DND-41 (cell line): ENCODE measurements around the gene SDCCAG8.
A peak's percentile ranks its signal among the peaks of the same experiment; 100 is the strongest.

Experiments used
- ATAC-seq: fragments of 200-7000 bp; cut with Tn5 transposase; 3 replicates; pipeline ENCODE4 v1.9.1; 2021; ENCODE audit warnings: low read depth; ENCODE audit not compliant: insufficient read depth
- DNase-seq: peaks from one replicate; pipeline ENCODE4 v3.0.0-alpha.2; 2020
- H2AFZ ChIP-seq: 2 replicates; pipeline ENCODE4 v1.6.0; 2012; ENCODE audit warnings: low read depth, low read length
- H3K27ac ChIP-seq: 2 replicates; pipeline ENCODE4 v1.5.1; 2012; ENCODE audit warnings: low read length, inconsistent platforms
- H3K27me3 ChIP-seq: fragments of 200-600 bp; sonication (generic); 2 replicates; pipeline ENCODE4 v1.6.0; 2012; ENCODE audit warnings: low read length, mild to moderate bottlenecking, inconsistent platforms; ENCODE audit not compliant: insufficient read depth, poor library complexity
- H3K36me3 ChIP-seq: 2 replicates; pipeline ENCODE4 v1.5.1; 2012; ENCODE audit warnings: low read length, inconsistent platforms; ENCODE audit not compliant: insufficient read depth
- H3K4me1 ChIP-seq: 2 replicates; pipeline ENCODE4 v1.5.1; 2012; ENCODE audit warnings: mild to moderate bottlenecking, low read length; ENCODE audit not compliant: insufficient read depth
- H3K4me2 ChIP-seq: 2 replicates; pipeline ENCODE4 v1.6.0; 2012; ENCODE audit warnings: mild to moderate bottlenecking, moderate library complexity, low read length, inconsistent platforms; ENCODE audit not compliant: insufficient read depth
- H3K4me3 ChIP-seq, 2 experiments: fragments of 200-600 bp in 1 of 2; shearing (Covaris generic) in 1 of 2; 2 replicates each; pipeline ENCODE4 v1.5.1; 2012 to 2016; ENCODE audit warnings: inconsistent platforms in 2 of 2, low read length in 2 of 2, mild to moderate bottlenecking in 2 of 2, low read depth in 1 of 2, moderate library complexity in 1 of 2
- H3K79me2 ChIP-seq: 2 replicates; pipeline ENCODE4 v1.6.0; 2012; ENCODE audit warnings: low read length, inconsistent platforms; ENCODE audit not compliant: insufficient read depth
- H3K9ac ChIP-seq: 2 replicates; pipeline ENCODE4 v1.6.0; 2012; ENCODE audit warnings: low read depth, mild to moderate bottlenecking, inconsistent platforms, low read length, moderate library complexity
- H3K9me3 ChIP-seq: 2 replicates; pipeline ENCODE4 v1.5.1; 2012; ENCODE audit warnings: low read length, moderate library complexity, mild to moderate bottlenecking, inconsistent platforms; ENCODE audit not compliant: insufficient read depth, severe bottlenecking
- H4K20me1 ChIP-seq: 2 replicates; pipeline ENCODE4 v1.6.0; 2012; ENCODE audit warnings: low read length; ENCODE audit not compliant: insufficient read depth
- EZH2 ChIP-seq: IDR thresholded peaks from 3 replicates; pipeline ENCODE4 v1.6.1; 2012; ENCODE audit warnings: borderline replicate concordance, low read depth, mild to moderate bottlenecking, moderate library complexity, low read length, inconsistent platforms; ENCODE audit not compliant: severe bottlenecking
- TF ChIP-seq, protein P1 (sequence below): IDR thresholded peaks from 2 replicates; pipeline ENCODE4 v1.5.1; 2012; ENCODE audit warnings: borderline replicate concordance, low read length, moderate library complexity, mild to moderate bottlenecking; ENCODE audit not compliant: poor library complexity, severe bottlenecking; ENCODE audit errors: extremely low read depth

SDCCAG8 gene

DNA sequence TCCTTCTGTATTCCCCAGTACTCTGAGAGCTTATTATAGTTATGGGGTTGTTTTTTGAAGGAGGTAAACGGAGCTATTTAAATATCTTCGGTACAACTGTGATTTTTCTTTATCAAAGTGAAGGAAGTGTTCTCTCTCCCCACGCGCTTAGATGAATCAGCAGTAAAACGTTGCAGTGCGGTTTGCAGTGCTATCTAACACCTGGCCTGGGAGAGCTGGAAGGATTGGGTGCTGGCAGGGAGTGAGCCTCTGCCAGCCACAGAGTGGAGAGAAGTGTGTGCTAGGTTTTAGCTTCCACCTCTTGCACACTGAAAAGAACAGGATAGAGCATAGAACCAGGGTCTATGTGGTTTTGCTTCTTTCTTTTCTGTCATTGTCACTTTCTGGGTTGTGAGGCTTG lies 165.9 kb downstream of the SDCCAG8 start:
- Histone ChIP-seq H3K27me3 (no peaks in the 10 kb centered on the region), H3K9me3 (no peaks in the 10 kb centered on the region), H4K20me1 (no peaks in the 10 kb centered on the region), H3K9ac (peak overlapping the region; percentile 53), H3K27ac (peak overlapping the region; percentile 81), H3K79me2 (no peaks in the 10 kb centered on the region), H3K4me3 (peak overlapping the region; percentile 18 to 55; a peak in 3 of 4 replicates), H3K36me3 (peaks cover 7% of the 10 kb centered on the region; the same call in 1 of the 2 replicates), H2AFZ (peak overlapping the region; percentile 42), H3K4me1 (peaks cover 43% of the 10 kb centered on the region), H3K4me2 (peak overlapping the region; percentile 69)
- ATAC-seq (peak; percentile 99), DNase-seq (peak; percentile 93)
- TF ChIP-seq, protein P1, sequence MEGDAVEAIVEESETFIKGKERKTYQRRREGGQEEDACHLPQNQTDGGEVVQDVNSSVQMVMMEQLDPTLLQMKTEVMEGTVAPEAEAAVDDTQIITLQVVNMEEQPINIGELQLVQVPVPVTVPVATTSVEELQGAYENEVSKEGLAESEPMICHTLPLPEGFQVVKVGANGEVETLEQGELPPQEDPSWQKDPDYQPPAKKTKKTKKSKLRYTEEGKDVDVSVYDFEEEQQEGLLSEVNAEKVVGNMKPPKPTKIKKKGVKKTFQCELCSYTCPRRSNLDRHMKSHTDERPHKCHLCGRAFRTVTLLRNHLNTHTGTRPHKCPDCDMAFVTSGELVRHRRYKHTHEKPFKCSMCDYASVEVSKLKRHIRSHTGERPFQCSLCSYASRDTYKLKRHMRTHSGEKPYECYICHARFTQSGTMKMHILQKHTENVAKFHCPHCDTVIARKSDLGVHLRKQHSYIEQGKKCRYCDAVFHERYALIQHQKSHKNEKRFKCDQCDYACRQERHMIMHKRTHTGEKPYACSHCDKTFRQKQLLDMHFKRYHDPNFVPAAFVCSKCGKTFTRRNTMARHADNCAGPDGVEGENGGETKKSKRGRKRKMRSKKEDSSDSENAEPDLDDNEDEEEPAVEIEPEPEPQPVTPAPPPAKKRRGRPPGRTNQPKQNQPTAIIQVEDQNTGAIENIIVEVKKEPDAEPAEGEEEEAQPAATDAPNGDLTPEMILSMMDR: no peak
- TF ChIP-seq EZH2: no peak

DNA sequence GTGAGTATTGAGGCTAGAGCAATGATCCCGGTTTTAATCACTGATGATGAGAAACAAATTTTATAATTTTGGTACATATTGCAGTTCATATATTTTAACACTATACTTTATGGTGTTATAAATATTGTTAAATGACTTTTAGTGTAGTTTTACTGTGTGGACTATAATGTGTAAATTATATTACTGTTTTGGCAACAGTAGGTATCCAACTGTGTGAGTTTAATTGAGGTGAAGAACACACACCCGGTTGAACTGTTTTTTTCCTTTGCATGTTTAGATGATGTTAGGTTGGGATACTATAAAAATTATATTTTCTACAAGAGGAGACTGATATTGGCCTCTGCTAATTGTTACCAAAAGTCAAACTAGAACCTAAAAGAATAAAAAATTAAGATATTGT lies 166.5 kb downstream of the SDCCAG8 start:
- no peaks in the 10 kb centered on the region for H3K27me3 ChIP-seq
- ATAC-seq (no peak), DNase-seq (no peak)
- peaks cover 38% of the 10 kb centered on the region for H3K4me1 ChIP-seq
- peak overlapping the region; percentile 79 for H3K27ac ChIP-seq
- H3K4me2 ChIP-seq: peak overlapping the region; percentile 69
- peaks cover 13% of the 10 kb centered on the region; the same call in 1 of the 2 replicates for H3K36me3 ChIP-seq
- TF ChIP-seq, protein P1: no peak
- TF ChIP-seq EZH2: no peak
- peak overlapping the region in 1 of 2 experiments; percentile 55; a peak in 2 of 4 replicates for H3K4me3 ChIP-seq
- H4K20me1 ChIP-seq: no peaks in the 10 kb centered on the region
- no peaks in the 10 kb centered on the region for H3K79me2 ChIP-seq
- H3K9me3 ChIP-seq: no peaks in the 10 kb centered on the region
- no peak overlapping the region for H2AFZ ChIP-seq
- H3K9ac ChIP-seq: peak overlapping the region; percentile 36

DNA sequence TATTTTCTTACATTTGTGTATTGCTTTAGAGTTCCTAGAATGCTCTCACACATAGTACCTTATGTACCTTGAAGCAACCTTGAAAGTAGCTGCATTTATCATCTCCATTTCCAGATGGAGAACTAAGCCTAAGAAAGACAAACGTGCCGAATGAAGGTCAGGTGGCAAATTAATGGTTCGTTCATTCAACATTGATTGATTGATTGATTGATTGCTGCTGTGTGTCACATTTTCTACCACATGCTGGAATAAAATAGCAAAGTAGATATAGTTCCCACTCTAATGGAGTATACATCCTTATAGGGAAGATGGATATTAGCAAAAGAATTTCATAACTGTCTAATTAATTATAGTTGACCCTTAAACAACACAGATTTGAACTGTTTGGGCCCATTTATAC lies 172.2 kb downstream of the SDCCAG8 start:
- Histone ChIP-seq H3K79me2 (no peaks in the 10 kb centered on the region), H3K4me1 (peaks cover 22% of the 10 kb centered on the region), H3K27me3 (no peaks in the 10 kb centered on the region), H3K9me3 (no peaks in the 10 kb centered on the region), H2AFZ (peak overlapping the region; percentile 1; the same call in 1 of the 2 replicates), H3K9ac (peak overlapping the region; percentile 49), H3K27ac (peak overlapping the region; percentile 98), H3K4me3 (0 out of 4 replicates have a peak overlapping the region, but pooled peaks of 1 of the 2 experiments have one; percentile 11), H3K36me3 (peaks cover 19% of the 10 kb centered on the region; the same call in 1 of the 2 replicates), H3K4me2 (peak overlapping the region; percentile 55), H4K20me1 (no peaks in the 10 kb centered on the region)
- TF ChIP-seq EZH2: no peak
- TF ChIP-seq, protein P1: no peak
- DNase-seq (no peak), ATAC-seq (no peak)
